ENCODE measurements around the gene ZBTB40. TPM values are rescaled to one million over a fixed set of nuclear protein-coding genes. Genes with fewer than 3 reads are reported as not detected.

The ZBTB40 gene, protein sequence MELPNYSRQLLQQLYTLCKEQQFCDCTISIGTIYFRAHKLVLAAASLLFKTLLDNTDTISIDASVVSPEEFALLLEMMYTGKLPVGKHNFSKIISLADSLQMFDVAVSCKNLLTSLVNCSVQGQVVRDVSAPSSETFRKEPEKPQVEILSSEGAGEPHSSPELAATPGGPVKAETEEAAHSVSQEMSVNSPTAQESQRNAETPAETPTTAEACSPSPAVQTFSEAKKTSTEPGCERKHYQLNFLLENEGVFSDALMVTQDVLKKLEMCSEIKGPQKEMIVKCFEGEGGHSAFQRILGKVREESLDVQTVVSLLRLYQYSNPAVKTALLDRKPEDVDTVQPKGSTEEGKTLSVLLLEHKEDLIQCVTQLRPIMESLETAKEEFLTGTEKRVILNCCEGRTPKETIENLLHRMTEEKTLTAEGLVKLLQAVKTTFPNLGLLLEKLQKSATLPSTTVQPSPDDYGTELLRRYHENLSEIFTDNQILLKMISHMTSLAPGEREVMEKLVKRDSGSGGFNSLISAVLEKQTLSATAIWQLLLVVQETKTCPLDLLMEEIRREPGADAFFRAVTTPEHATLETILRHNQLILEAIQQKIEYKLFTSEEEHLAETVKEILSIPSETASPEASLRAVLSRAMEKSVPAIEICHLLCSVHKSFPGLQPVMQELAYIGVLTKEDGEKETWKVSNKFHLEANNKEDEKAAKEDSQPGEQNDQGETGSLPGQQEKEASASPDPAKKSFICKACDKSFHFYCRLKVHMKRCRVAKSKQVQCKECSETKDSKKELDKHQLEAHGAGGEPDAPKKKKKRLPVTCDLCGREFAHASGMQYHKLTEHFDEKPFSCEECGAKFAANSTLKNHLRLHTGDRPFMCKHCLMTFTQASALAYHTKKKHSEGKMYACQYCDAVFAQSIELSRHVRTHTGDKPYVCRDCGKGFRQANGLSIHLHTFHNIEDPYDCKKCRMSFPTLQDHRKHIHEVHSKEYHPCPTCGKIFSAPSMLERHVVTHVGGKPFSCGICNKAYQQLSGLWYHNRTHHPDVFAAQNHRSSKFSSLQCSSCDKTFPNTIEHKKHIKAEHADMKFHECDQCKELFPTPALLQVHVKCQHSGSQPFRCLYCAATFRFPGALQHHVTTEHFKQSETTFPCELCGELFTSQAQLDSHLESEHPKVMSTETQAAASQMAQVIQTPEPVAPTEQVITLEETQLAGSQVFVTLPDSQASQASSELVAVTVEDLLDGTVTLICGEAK
- 25.8 TPM for total RNA-seq

DNA sequence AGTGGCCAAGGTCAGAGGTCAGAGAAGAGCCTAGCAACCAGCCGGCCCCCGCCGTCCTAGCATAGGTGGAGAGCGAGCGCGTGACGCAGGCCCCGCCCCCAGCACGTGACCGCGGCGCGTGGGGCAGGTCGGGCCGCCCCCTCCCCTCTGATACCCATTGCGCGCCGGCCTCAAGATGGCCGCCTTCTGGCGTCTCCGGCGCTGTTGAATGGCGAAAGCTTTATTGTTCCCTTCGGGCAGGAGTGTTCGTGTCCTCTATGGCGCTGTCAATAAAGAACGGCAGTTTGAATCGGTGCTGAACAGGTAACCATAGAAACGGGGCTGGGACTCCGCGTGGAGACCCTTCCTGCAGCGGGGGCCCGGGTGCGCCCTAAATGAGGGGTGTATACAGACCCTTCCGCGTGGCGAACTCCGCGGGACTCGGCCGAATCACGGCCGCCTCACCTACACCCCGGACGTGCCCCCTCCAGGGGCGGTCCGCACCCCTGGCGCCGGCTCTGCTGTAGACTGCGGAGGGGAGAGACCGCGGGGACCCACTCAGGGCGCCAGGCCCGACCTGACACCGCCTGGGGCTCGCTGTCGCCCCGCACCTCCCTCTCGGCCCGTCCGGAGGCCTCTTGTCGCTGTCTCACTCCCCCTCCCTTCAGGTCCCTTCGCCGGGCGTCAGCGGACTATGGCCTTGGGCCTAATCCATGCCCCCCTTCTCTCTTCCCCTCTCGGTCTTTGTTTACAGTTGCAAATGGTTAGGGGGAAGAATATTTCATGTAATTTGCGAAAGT lies at the start of gene ZBTB40:
Gene ZBTB40, plus strand, starts transcription at position 150 of the 779 bp plus-strand sequence. CDS start 38,098 bp downstream, outside the sequence.
- DNase-seq (ENCODE audit: low spot score) (peak; percentile 98), ATAC-seq (peak; percentile 99)
- intact Hi-C loops (cut with DNase I): no loop called here

DNA sequence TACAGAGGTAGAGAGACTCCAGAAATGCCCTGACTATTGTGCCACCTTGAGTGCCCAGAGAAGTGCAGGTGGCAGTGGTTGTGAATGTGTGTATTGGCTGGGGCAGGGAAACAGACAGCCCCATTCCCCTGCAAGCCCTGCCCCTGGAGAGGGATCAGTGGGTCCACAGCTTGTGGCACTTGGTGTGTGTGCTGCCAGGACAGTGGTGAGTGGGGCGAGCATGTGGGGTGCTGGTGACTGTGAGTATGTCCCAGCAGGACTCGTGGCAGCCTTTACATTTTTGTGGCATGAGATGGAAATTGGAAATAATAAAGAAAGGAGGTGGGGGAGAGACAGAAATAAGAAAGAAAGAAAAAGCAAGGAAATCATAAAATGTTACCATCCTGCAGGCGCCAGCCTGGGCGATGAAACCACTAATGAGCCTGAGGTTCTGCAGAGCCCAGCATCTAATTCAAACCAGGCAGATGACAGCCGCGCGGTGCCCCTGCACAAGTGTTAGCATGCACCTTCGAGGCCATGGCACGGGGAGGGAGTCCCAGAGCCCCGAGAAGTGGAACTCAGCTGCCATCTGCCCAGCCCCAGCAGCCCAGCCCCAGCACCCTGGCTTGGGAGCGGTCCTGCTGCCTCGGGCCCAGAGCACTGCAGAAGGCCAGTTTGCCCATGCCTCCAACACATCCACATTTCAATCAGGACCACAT lies 49.1 kb upstream of the ZBTB40 start:
- ATAC-seq (no peak), DNase-seq (ENCODE audit: low spot score) (no peak)
- intact Hi-C loops (cut with DNase I): no loop called here

DNA sequence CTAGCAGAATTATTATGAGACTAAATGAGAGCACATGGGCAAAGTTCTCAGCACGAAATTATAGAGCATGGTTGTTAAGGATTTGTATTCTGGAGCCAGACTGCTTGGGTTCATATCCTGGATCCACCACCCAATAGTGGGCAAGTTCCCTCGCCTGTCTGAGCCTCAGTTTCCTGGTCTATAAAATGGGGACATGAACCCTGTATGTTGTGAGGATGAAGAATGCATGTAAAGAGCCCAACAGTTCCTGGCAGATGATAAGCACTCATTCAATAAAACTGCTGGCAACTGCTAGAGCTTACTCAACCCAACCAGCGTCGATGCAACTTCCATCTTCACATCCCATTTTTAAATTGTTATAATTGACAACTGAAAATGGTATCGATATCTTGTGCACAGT lies 47.2 kb upstream of the ZBTB40 start:
- ATAC-seq: no peak
- intact Hi-C loops (cut with DNase I): no loop called here
- DNase-seq (ENCODE audit: low spot score): no peak

DNA sequence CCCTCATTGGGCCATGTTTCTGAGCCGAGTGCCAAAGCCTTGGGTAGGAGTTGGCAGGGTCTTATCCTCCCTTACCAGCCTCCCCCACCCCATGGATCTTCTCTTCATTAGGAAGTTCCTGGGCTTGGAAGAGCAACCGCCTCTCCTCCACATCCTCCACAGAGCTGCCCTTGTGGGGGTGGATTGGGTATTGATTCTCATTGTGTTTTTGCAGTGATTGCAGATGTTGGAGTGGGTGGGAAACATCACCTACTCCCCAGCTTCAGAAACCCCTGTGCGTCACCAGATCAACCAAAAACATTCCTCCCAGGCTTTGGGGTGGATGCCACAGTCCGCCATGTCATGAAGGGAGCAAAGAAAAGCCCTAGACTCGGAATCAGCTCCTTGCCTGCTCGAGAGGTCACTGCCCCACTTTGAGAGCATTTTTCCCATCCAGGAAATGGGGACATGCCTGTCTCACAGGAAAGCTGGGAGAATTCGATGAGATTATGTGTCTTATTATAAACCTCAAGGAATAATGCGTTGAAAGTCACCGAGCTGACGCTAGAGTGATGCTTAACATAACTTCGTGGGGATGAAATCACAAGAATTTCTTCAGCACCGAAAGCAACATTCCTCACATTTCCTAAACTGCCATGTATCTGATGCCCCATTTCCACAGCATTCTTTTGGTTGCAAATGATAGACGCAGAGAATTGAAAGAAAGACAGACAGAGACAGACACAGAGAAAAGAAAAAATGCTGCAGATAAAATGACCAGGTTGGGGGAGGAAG lies 44.7 kb upstream of the ZBTB40 start:
- intact Hi-C loops (cut with DNase I): no loop called here
- ATAC-seq: no peak
- no peak for DNase-seq (ENCODE audit: low spot score)

DNA sequence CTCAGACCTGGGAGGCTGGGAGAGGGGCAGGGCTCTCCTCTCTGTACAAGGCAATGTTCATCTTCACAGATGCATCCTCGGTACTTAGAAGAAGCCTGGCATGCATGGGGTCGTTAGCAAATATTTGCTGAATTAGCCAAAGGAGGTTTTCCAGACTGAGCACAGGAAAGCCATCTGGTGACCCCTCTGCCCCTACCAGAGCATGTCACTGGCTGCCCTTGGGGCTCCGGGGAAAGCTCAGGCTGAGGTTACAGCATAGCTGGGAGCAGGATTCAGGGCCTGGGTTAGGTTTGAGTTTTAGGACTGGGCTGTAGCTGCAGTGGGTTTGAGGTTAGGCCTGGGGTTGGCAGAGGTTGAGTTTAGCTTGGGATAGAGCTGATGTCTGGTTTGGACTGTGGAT lies 43.4 kb upstream of the ZBTB40 start:
- ATAC-seq: no peak
- intact Hi-C loops (cut with DNase I): no loop called here
- DNase-seq (ENCODE audit: low spot score): no peak

DNA sequence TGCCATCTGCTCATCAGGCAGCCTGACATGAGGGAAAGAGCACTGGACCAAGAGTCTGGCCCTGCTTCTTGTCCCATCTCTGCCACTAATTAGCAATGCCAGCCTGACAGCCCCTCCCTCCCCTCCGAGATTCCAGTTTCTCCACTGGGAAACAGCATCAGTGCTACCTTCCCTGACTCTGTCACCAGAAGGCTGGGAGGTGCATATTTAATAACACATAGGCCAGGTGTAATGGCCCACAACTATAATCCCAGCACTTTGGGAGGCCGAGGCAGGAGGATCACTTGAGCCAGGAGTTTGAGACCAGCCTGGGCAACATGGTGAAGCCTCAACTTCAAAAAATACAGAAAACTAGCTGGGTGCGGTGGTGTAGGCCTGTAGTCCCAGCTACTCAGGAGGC lies 41.2 kb upstream of the ZBTB40 start:
- ATAC-seq (no peak), DNase-seq (ENCODE audit: low spot score) (no peak)
- intact Hi-C loops (cut with DNase I): no loop called here

DNA sequence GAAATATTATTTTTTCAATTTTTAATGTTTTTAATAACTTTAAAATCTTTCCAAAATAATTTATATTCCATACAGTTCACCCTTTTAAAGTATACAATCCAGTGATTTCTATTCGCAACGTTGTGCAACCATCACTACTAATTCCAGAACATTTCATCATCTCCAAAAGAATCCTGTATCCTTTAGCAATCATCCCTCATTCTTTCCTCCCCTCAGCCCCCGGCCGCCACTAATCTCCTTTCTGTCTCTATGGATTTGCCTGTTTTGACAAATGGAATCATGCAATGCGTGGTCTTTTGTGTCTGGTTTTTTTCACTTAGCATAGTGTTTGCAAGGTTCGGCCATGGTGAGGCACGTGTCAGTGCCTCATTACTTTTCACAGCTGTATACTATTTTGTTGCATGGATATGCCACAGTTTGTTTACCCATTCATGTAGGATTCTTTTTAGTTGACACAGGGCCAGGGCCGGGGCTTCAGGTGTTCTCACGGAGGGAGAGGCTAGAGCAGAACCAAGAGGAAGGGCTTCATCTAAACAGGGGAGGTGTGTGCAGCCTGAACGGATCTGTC lies 40.6 kb upstream of the ZBTB40 start:
- no peak for ATAC-seq
- DNase-seq (ENCODE audit: low spot score): no peak
- intact Hi-C loops (cut with DNase I): no loop called here

DNA sequence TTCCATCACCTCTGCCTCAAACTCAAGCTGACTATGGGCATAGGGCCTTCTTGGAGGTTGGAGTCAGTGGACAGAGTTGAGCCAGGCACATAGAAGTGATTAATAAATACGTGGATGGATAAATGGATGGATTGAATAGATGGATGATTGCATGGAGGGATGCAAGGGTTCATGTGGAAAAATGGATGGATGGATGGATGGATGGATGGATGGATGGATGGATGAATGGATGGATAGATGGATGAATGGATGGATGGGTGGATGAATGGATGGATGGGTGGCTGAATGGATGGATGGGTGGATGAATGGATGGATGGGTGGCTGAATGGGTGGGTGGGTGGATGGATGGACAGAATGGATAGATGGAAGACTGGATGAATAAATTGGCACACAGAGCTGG lies 40.1 kb upstream of the ZBTB40 start:
- DNase-seq (ENCODE audit: low spot score) (no peak), ATAC-seq (no peak)
- intact Hi-C loops (cut with DNase I): no loop called here

DNA sequence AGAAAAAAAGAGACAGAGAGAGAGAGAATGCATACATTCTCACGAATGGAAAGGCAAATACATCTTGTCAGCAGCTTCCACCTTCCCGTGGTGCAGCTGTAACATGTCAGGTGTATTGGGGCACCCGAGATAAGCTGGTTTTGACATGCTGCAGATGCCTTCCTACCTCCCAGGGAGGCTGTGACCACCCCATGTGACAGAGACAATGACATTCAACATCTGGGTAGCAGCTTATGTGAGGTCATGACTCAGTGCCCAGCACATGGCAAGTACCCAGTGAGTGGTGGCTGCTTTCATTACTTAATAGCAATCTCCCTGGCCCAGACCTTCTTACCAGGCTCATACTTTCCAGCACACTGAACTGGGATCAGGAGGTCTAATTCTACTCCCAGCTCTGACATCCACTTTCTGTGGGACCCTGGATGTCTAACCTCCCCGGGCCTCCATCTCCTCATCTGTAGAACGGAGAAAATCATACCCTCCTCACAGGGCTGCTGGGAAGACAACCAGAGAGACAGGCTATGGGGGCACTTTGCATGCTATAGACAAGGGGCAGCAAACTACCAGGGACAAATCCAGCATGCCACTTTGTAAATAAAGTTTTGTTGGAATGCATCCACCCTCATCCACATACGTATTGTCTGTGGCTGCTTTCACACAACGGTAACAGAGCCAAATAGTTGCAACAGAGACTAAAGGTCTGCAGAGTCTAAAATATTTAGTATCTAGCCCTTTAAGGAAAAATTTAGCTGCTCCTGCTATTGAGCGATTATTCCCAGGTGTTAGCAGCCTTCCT lies 38.5 kb upstream of the ZBTB40 start:
- intact Hi-C loops (cut with DNase I): no loop called here

DNA sequence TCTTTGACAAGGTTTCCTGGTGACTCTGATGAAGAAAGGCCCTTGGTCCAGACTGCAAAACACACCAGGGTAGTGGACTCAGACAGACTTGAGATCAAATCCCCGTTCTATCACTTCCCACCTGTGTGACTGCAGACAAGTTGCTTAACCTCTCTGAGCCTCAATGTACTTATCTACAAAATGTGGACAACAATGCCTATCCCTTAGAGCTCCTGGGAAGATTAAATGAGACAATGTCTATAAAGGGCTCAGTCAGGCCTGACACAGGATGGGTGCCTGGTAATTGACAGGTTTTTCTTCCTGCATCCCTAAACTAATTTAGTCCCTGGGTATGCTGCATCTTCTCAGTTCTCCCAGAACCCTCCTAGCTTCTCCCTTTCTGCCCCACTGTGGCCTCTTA lies 37.9 kb upstream of the ZBTB40 start:
- ATAC-seq: no peak
- intact Hi-C loops (cut with DNase I): no loop called here
- DNase-seq (ENCODE audit: low spot score): no peak

More for the DNA sequence above, 38.5 kb upstream of the ZBTB40 start:
- ATAC-seq (no peak), DNase-seq (ENCODE audit: low spot score) (no peak)

DNA sequence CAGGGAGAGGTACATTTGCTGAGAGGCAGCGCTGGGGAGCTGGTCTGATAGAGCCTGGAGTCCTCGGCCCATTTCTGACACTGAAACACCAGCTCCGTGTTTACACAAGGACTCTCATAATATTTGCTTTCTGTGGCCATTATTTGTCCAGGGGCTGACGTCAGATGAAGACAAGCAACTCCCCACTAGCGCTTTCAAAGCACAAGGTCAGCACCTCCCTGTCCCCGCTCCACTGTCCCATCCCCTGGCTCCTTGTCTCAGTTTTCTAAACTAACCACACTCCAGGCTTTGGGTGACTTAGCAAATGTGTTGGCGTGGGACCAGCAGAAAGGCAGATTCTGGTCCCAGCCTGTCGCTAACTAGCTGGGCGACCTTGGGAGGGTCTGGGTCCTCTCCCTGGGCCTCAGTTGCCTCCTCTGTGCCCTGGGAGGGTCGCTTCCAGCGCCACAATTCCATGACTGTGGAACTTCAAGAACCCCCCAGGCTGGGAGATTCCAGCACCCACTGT lies 37.4 kb upstream of the ZBTB40 start:
- no peak for ATAC-seq
- DNase-seq (ENCODE audit: low spot score): no peak

DNA sequence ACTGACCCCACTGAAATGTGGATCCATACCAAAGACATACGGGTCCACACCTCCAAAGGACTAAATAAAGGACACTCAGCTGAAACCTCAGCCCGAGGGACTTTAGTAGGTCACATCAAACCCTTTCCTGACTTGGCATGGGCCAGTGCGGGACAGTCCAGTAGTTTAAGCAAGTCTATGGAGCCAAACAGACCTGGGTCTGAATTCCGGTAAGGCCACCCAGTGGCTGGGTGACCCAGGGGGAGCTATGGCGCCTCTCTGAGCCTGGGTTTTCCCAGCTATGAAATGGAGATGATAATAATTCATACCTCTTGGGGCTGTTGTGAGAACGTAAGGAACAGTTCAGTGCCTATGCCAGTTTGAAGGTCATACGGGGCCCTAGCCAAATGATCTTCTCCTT lies 36.2 kb upstream of the ZBTB40 start:
- ATAC-seq (no peak), DNase-seq (ENCODE audit: low spot score) (no peak)
- intact Hi-C loops (cut with DNase I): loop anchor here (5.0 kb wide), 1 partner anchor 227 kb away; the partner anchor contains the start of gene C1QC

More for the DNA sequence above, 37.4 kb upstream of the ZBTB40 start:
- intact Hi-C loops (cut with DNase I): no loop called here

DNA sequence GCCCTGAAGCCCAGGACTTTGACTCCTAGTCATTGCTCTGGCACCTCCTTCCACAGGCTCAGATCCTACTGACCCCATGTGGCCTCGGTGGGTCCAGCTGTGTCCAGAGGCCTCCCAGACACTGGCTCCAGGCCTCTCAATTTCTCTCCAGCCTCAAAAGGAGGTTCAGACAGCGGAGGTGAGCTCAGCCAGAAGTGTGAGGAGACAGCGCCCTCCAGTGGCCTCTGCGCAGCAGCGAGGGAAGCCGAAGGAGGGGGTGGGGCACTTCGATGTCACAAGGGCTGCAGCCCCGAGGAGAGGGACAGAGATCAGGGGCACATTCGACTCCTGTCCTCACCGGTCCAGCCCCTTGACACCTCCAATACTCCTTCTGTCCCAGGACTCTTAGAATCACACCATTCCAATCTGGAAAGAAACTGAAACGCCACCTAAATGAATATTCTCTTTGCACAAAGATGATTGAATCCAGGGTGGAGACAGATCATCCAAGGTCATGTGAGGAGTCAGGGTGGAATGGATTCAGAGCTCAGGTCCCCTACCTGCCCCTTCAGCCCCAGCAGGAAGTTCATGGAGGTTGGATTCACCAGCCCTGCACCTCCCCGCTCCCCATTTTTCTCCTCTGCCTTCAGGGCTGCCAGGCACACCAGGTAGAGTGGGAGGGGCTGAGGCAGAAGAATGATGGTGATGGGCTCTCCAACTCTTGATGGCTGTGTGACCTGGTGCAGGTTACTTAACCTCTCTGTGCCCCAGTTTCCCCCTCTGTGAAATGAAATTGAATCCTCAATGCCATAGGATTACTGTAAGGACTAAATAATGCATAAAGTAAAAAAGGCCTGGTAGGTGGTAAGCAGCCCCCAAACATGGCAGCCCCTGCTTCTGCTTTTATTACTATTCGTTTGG lies 34.8 kb upstream of the ZBTB40 start:
- intact Hi-C loops (cut with DNase I): loop anchor here (5.0 kb wide), 1 partner anchor 225 kb away; the partner anchor contains the start of gene C1QC
- DNase-seq (ENCODE audit: low spot score) (peak; percentile 76), ATAC-seq (peak; percentile 66)

DNA sequence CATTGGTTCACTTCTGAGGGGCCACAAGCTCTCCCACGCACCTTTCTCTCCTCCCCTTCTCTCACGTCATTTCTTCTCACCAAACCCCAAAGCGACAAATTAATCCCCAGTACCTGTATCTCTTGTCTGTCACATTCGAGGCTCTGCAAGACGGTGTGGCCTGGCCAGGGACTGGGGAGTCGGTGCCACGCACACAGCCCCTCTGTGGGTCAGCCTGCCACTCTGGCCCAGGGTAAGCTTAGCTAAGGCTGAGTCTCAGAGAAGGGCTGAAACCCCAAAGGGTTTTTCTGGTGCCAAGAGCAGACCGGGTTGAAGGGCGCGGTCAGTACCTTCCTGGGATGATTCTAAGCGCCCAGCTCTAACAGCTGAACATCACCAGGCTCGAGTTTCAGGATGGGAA lies 34.2 kb upstream of the ZBTB40 start:
- intact Hi-C loops (cut with DNase I): loop anchor here (5.0 kb wide), 1 partner anchor 225 kb away; the partner anchor contains the start of gene C1QC
- DNase-seq (ENCODE audit: low spot score): no peak
- no peak for ATAC-seq

DNA sequence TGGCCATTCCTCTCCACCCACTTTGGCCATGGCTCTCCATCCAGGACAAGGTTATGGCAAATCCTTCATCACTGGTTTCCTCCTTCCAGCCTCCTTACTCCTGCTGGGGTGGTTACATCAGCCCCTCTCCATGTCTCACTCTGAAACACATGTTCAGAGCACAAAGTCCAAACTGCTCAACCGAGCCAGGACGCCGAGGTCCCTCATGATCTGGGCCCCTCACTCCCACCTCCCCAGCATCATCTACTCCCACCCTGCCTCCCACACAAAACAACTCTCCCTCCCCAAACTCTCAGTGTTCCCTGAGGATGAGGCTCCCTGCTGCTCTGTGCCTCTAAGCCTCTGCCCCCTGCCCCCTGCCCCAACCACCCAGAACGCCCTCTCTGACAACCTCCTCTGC lies 33.3 kb upstream of the ZBTB40 start:
- intact Hi-C loops (cut with DNase I): loop anchor here (5.0 kb wide), 1 partner anchor 224 kb away; the partner anchor contains the start of gene C1QC
- ATAC-seq (no peak), DNase-seq (ENCODE audit: low spot score) (no peak)

Data from sciatic nerve (tissue), 2 donors.